ENCODE measurements around the gene TMPRSS9.

GRCh38 chr19:2329149-2329478, 31.0 kb upstream of the TMPRSS9 start:
- TF ChIP-seq CTCF (optimal IDR thresholded peaks at IDR 0.05 in 1 of 3, IDR thresholded peaks at IDR 0.05 in 1 of 3, conservative IDR thresholded peaks at IDR 0.05 in 1 of 3; ENCODE audit: extremely low read depth in 1 of 3, insufficient read depth in 2 of 3, low read length in 3 of 3) (no peak), EZH2 (IDR thresholded peaks at IDR 0.05; ENCODE audit: low read length) (no peak)
